SK-N-SH (cell line): ENCODE data around the gene RPP14. TPM values are rescaled to one million over a fixed set of nuclear protein-coding genes. Genes with fewer than 3 reads are reported as not detected.

ENCODE experiments used
- CTCF ChIA-PET: fragments of 300-600, 350-600 bp; formaldehyde crosslinking; extraction: SDS; loops from one replicate; lab custom pipeline; 2021; lab: Yijun Ruan, JAX
- POLR2A ChIA-PET: fragments of 350-600 bp; sonication (Branson Sonifier 250); formaldehyde crosslinking; extraction: SDS; loops from one replicate; lab custom pipeline; 2020; ENCODE audit warnings: antibody characterized with exemption, inconsistent platforms; lab: Yijun Ruan, JAX
- DNase-seq: peaks from one replicate; pipeline ENCODE4 v3.0.0; 2012
- H2AFZ ChIP-seq: fragments of 200-600 bp; sonication (generic); 2 replicates; pipeline ENCODE4 v1.8.1; 2016; ENCODE audit warnings: antibody characterized with exemption, mild to moderate bottlenecking, low read depth
- H3F3A ChIP-seq: fragments of 200-600 bp; sonication (generic); replicated peaks from 2 replicates; pipeline ENCODE3; 2016; ENCODE audit warnings: antibody characterized with exemption, mild to moderate bottlenecking; ENCODE audit not compliant: insufficient read depth
- H3K27ac ChIP-seq, 2 experiments: fragments of 200-500 bp in 1 of 2; fragments of 200-600 bp in 1 of 2; sonication (Bioruptor generic) in 1 of 2; sonication (generic), shearing (Covaris generic) in 1 of 2; 2 replicates each; pipeline versions ENCODE4 v1.5.1 to v1.6.1; 2014 to 2016; ENCODE audit warnings: low read depth in 2 of 2, inconsistent platforms in 1 of 2, low read length in 1 of 2, mild to moderate bottlenecking in 1 of 2, mixed read lengths in 1 of 2
- H3K27me3 ChIP-seq: fragments of 200-600 bp; sonication (generic), shearing (Covaris generic); 2 replicates; pipeline ENCODE4 v1.6.1; 2016; ENCODE audit warnings: mixed run types; ENCODE audit not compliant: insufficient read depth
- H3K36me3 ChIP-seq, 2 experiments: fragments of 200-500 bp in 1 of 2; fragments of 200-600 bp in 1 of 2; sonication (Bioruptor generic) in 1 of 2; sonication (generic) in 1 of 2; replicated peaks in 1 of 2; 2 replicates each; pipeline versions ENCODE3 to v1.5.1; 2014 to 2016; ENCODE audit warnings: low read length in 1 of 2, mild to moderate bottlenecking in 1 of 2; ENCODE audit not compliant: insufficient read depth in 2 of 2, control insufficient read depth in 1 of 2
- H3K4me1 ChIP-seq, 2 experiments: fragments of 200-500 bp in 1 of 2; fragments of 200-600 bp in 1 of 2; sonication (Bioruptor generic) in 1 of 2; sonication (generic), shearing (Covaris generic) in 1 of 2; 2 replicates each; pipeline versions ENCODE4 v1.5.1 to v1.6.1; 2014 to 2016; ENCODE audit warnings: low read depth in 1 of 2, low read length in 1 of 2, mixed run types in 1 of 2; ENCODE audit not compliant: insufficient read depth in 2 of 2, control insufficient read depth in 1 of 2
- H3K4me2 ChIP-seq: fragments of 200-600 bp; sonication (generic), shearing (Covaris generic); 2 replicates; pipeline ENCODE4 v1.6.1; 2017; ENCODE audit warnings: mixed run types
- H3K4me3 ChIP-seq, 2 experiments: fragments of 200-500 bp in 1 of 2; fragments of 200-600 bp in 1 of 2; sonication (Bioruptor generic) in 1 of 2; sonication (generic), shearing (Covaris generic) in 1 of 2; 2 replicates each; pipeline versions ENCODE4 v1.5.1 to v1.8.1; 2014 to 2016; ENCODE audit warnings: low read depth in 2 of 2, inconsistent platforms in 1 of 2, low read length in 1 of 2, mild to moderate bottlenecking in 1 of 2, mixed read lengths in 1 of 2, moderate library complexity in 1 of 2
- H3K79me2 ChIP-seq: fragments of 200-600 bp; sonication (generic); 2 replicates; pipeline ENCODE4 v1.8.1; 2017; ENCODE audit warnings: mild to moderate bottlenecking; ENCODE audit not compliant: insufficient read depth
- H3K9ac ChIP-seq: fragments of 200-600 bp; sonication (generic); 2 replicates; pipeline ENCODE4 v1.6.1; 2017; ENCODE audit warnings: mixed run types
- H3K9me2 ChIP-seq: fragments of 200-600 bp; sonication (generic); 2 replicates; pipeline ENCODE4 v1.6.1; 2017; ENCODE audit warnings: mixed run types
- H3K9me3 ChIP-seq: fragments of 200-600 bp; sonication (generic); 2 replicates; pipeline ENCODE4 v1.6.1; 2017; ENCODE audit warnings: mixed run types, mild to moderate bottlenecking, moderate library complexity
- H4K20me1 ChIP-seq: fragments of 200-600 bp; sonication (generic); 2 replicates; pipeline ENCODE4 v1.6.1; 2017; ENCODE audit warnings: mild to moderate bottlenecking, mixed run types; ENCODE audit not compliant: insufficient read depth
- ELF1 ChIP-seq: IDR thresholded peaks from 2 replicates; pipeline ENCODE4 v1.4.0; 2012
- EP300 ChIP-seq, 2 experiments: IDR thresholded peaks; 2 replicates each; pipeline versions ENCODE4 v1.4.0 to v1.6.1; 2012; ENCODE audit warnings: borderline replicate concordance in 1 of 2, low read depth in 1 of 2, low read length in 1 of 2
- FOXM1 ChIP-seq: IDR thresholded peaks from 2 replicates; pipeline ENCODE4 v1.4.0; 2012; ENCODE audit warnings: low read depth, mild to moderate bottlenecking
- MEF2A ChIP-seq: IDR thresholded peaks from 2 replicates; pipeline ENCODE4 v1.4.0; 2012; ENCODE audit warnings: low read depth, borderline replicate concordance
- PBX3 ChIP-seq: IDR thresholded peaks from 2 replicates; pipeline ENCODE4; 2012
- RFX5 ChIP-seq: IDR thresholded peaks from 2 replicates; pipeline ENCODE4 v1.6.1; 2012; ENCODE audit warnings: mild to moderate bottlenecking, improper control_type of control experiment, low read length
- RXRA ChIP-seq: IDR thresholded peaks from 2 replicates; pipeline ENCODE4 v1.4.0; 2012; ENCODE audit warnings: low read depth, mild to moderate bottlenecking, borderline replicate concordance
- SIN3A ChIP-seq: IDR thresholded peaks from 2 replicates; pipeline ENCODE4 v1.6.1; 2012; ENCODE audit warnings: low read depth, mild to moderate bottlenecking, low read length, moderate library complexity, borderline replicate concordance
- SMC3 ChIP-seq: IDR thresholded peaks from 2 replicates; pipeline ENCODE4 v1.6.1; 2012; ENCODE audit warnings: low read depth, low read length, improper control_type of control experiment
- TAF1 ChIP-seq: IDR thresholded peaks from 2 replicates; pipeline ENCODE4 v1.6.1; 2012; ENCODE audit warnings: low read depth, mild to moderate bottlenecking, low read length, moderate library complexity, borderline replicate concordance
- TCF12 ChIP-seq: IDR thresholded peaks from 2 replicates; pipeline ENCODE4 v1.4.0; 2012
- TEAD4 ChIP-seq: IDR thresholded peaks from 2 replicates; pipeline ENCODE4 v1.4.0; 2012; ENCODE audit warnings: mild to moderate bottlenecking, borderline replicate concordance; ENCODE audit not compliant: insufficient read depth
- USF1 ChIP-seq: IDR thresholded peaks from 2 replicates; pipeline ENCODE4 v1.4.0; 2012; ENCODE audit warnings: low read depth, borderline replicate concordance
- YY1 ChIP-seq: IDR thresholded peaks from 2 replicates; pipeline ENCODE4 v1.4.0; 2012; ENCODE audit warnings: low read depth, mild to moderate bottlenecking
- ZBTB33 ChIP-seq: IDR thresholded peaks from 2 replicates; pipeline ENCODE4 v1.4.0; 2012; ENCODE audit warnings: low read depth, borderline replicate concordance
- WGBS: methylation state at CpG from one replicate; pipeline ENCODE4 v1.1.6; 2017; ENCODE audit warnings: low lambda C conversion rate; 5-methylcytosine and 5-hydroxymethylcytosine counted together
- polyA plus RNA-seq, 3 experiments: library from polyadenylated mRNA; depleted of rRNA; stranded (reverse); fragments of >200 nt; gene quantifications; 2 replicates each; pipeline ENCODE4 v1.2.3, GENCODE V29; 2012

The RPP14 gene
- polyA plus RNA-seq, 1 of the 3 experiments (the other 2 are of a cell fraction): 8.3 TPM

GRCh38 chr3:58305882-58306711 is at the start of gene RPP14, which contains the start of gene HTD2 (continued):
- TF ChIP-seq PBX3 (no peak), SMC3 (peak; percentile 51), SIN3A (peak; percentile 61; the same call in 1 of the 2 replicates), EP300 (IDR thresholded peaks at IDR 0.05; ENCODE audit: borderline replicate concordance in 1 of 2, low read depth in 1 of 2, low read length in 1 of 2) (no peak; a peak in 1 of 4 replicates), YY1 (no peak), RFX5 (no peak), ZBTB33 (no peak; the same call in 1 of the 2 replicates), TEAD4 (no peak), RXRA (no peak), USF1 (no peak)

DNA sequence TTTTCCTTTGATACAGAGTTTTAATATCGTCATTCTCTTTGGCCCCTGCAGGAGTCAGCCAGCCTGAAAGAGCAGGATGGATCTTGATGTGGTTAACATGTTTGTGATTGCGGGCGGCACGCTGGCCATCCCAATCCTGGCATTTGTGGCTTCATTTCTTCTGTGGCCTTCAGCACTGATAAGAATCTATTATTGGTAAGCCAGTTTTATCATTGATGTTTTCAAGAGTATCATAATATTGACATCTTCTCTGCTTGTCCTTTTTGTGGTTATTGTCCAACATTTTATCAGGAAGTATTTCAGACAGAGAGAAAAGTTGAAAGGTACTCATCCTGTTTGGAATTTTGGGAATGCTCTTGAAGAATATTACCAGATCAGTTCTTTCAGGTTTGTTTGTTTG is 49.5 kb upstream of the RPP14 start:
- H3K79me2 ChIP-seq: no peaks in the 10 kb centered on the region
- H4K20me1 ChIP-seq: no peaks in the 10 kb centered on the region
- no peaks in the 10 kb centered on the region for H3K27me3 ChIP-seq
- H3K9me3 ChIP-seq: no peaks in the 10 kb centered on the region
- CTCF ChIA-PET: no interaction called here
- WGBS: 93% methylated on average over 4 of the region's 4 CpGs
- peaks cover 5% of the 10 kb centered on the region for H3F3A ChIP-seq
- POLR2A ChIA-PET: no interaction called here
- no peak for DNase-seq
- H3K36me3 ChIP-seq: no peaks in the 10 kb centered on the region
- peaks cover 0 to 13% of the 10 kb centered on the region in 2 experiments; a peak in 3 of 4 replicates for H3K4me1 ChIP-seq
- H3K4me3 ChIP-seq: no peak overlapping the region
- no peak overlapping the region for H3K4me2 ChIP-seq
- no peak overlapping the region for H2AFZ ChIP-seq
- H3K9me2 ChIP-seq: no peaks in the 10 kb centered on the region
- H3K27ac ChIP-seq: no peak overlapping the region
- no peak for TF ChIP-seq ELF1
- TF ChIP-seq TAF1: no peak
- TF ChIP-seq PBX3: no peak
- no peak for TF ChIP-seq MEF2A
- TF ChIP-seq TCF12: no peak
- TF ChIP-seq RFX5: no peak
- no peak for TF ChIP-seq FOXM1
- H3K9ac ChIP-seq: no peak overlapping the region
